HepG2 (cell line): ENCODE data around the gene HHLA2. TPM values are rescaled to one million over a fixed set of nuclear protein-coding genes. Genes with fewer than 3 reads are reported as not detected.

Experiments
- ATAC-seq: fragments of 200-7000 bp; cut with Tn5 transposase; 3 replicates; pipeline ENCODE4 v1.9.1; 2020; ENCODE audit warnings: mild to moderate bottlenecking, moderate library complexity
- BruUV-seq: library from RNA; stranded (reverse); fragments of 400-500 nt; replicated peaks from 2 replicates; lab custom pipeline; 2021; lab: Mats Ljungman, UMichigan
- CTCF ChIA-PET: fragments of 300-600 bp; formaldehyde crosslinking; extraction: SDS; loops from one replicate; lab custom pipeline; 2021; ENCODE audit warnings: low total read pairs, inconsistent platforms, low intra/inter-chr PET ratio; lab: Yijun Ruan, JAX
- POLR2A ChIA-PET: fragments of 350-600 bp; sonication (Branson Sonifier 250); formaldehyde crosslinking; loops from one replicate; lab custom pipeline; 2020; ENCODE audit warnings: antibody characterized with exemption, inconsistent platforms; lab: Yijun Ruan, JAX
- DNase-seq: peaks from one replicate; pipeline ENCODE4 v3.0.0-alpha.2; 2015; ENCODE audit warnings: low spot score
- FAIRE-seq: peaks from 3 replicates; lab custom pipeline; 2011; peaks lifted over from hg19 to GRCh38; lab: Jason Lieb, UNC
- H2AFZ ChIP-seq: one replicate; pipeline ENCODE4 v1.6.1; 2011; ENCODE audit warnings: low read length, inconsistent platforms
- H3K27ac ChIP-seq: fragments of 300-600 bp; 3 replicates; pipeline ENCODE4 v1.8.0; 2011; ENCODE audit warnings: mixed run types, mild to moderate bottlenecking, mixed read lengths, low read length, inconsistent platforms; ENCODE audit not compliant: insufficient read depth; ENCODE audit errors: extremely low read length
- H3K27me3 ChIP-seq, 2 experiments: fragments of 200-600 bp in 1 of 2; 2 replicates in 1 of 2; 3 replicates in 1 of 2; pipeline versions ENCODE4 v1.6.0 to v1.8.0; 2011; ENCODE audit warnings: low read length in 2 of 2, mild to moderate bottlenecking in 2 of 2, moderate library complexity in 2 of 2, inconsistent platforms in 1 of 2; ENCODE audit not compliant: insufficient read depth in 2 of 2, control insufficient read depth in 1 of 2
- H3K36me3 ChIP-seq, 2 experiments: fragments of 200-600 bp in 1 of 2; replicated peaks in 1 of 2; 2 replicates in 1 of 2; 3 replicates in 1 of 2; pipeline versions ENCODE4 v1.5.1 to v1.8.0; 2011; ENCODE audit warnings: low read length in 2 of 2, inconsistent platforms in 1 of 2; ENCODE audit not compliant: insufficient read depth in 2 of 2, control insufficient read depth in 1 of 2
- H3K4me1 ChIP-seq: 2 replicates; pipeline ENCODE4 v1.5.1; 2012; ENCODE audit warnings: low read length, inconsistent platforms; ENCODE audit not compliant: insufficient read depth
- H3K4me2 ChIP-seq: 2 replicates; pipeline ENCODE4 v1.6.0; 2011; ENCODE audit warnings: low read depth, low read length, inconsistent platforms
- H3K4me3 ChIP-seq, 3 experiments: fragments of 200-600 bp in 1 of 3; sonication (generic), shearing (Covaris generic) in 1 of 3; replicated peaks in 1 of 3; 2 replicates each; pipeline ENCODE4 v1.5.1; 2011 to 2016; ENCODE audit warnings: low read length in 3 of 3, inconsistent platforms in 2 of 3, low read depth in 2 of 3, mild to moderate bottlenecking in 2 of 3, control low read depth in 1 of 3, mixed read lengths in 1 of 3; ENCODE audit not compliant: insufficient read depth in 1 of 3
- H3K79me2 ChIP-seq: one replicate; pipeline ENCODE4 v1.6.1; 2011; ENCODE audit warnings: low read length, inconsistent platforms; ENCODE audit not compliant: insufficient read depth
- H3K9ac ChIP-seq: 2 replicates; pipeline ENCODE4 v1.6.0; 2011; ENCODE audit warnings: mild to moderate bottlenecking, low read depth, low read length, inconsistent platforms; ENCODE audit not compliant: insufficient read depth
- H3K9me3 ChIP-seq: 2 replicates; pipeline ENCODE4 v1.5.1; 2012; ENCODE audit warnings: mild to moderate bottlenecking, low read length
- H4K20me1 ChIP-seq: 2 replicates; pipeline ENCODE4 v1.6.0; 2011; ENCODE audit warnings: inconsistent platforms, mild to moderate bottlenecking, low read length, moderate library complexity; ENCODE audit not compliant: insufficient read depth
- NFYB ChIP-seq: sonication (generic); formaldehyde crosslinking; IDR thresholded peaks from 2 replicates; pipeline ENCODE4 v1.4.0; 2020; ENCODE audit warnings: missing genetic modification reagents
- THAP8 ChIP-seq: sonication (generic); formaldehyde crosslinking; IDR thresholded peaks from 2 replicates; pipeline ENCODE4 v1.5.1; 2020; ENCODE audit warnings: missing genetic modification reagents, mild to moderate bottlenecking, borderline replicate concordance
- ZBTB14 ChIP-seq: sonication (generic); formaldehyde crosslinking; IDR thresholded peaks from 2 replicates; pipeline ENCODE4 v1.4.0; 2020; ENCODE audit warnings: missing genetic modification reagents
- ZNF430 ChIP-seq: sonication (generic); formaldehyde crosslinking; IDR thresholded peaks from 2 replicates; pipeline ENCODE4 v1.9.0; 2021; ENCODE audit warnings: mild to moderate bottlenecking, missing genetic modification reagents
- ZSCAN30 ChIP-seq: sonication (generic); formaldehyde crosslinking; IDR thresholded peaks from 2 replicates; pipeline ENCODE4 v1.5.0; 2020; ENCODE audit warnings: mild to moderate bottlenecking, missing genetic modification reagents
- ZSCAN5A ChIP-seq: sonication (generic); formaldehyde crosslinking; IDR thresholded peaks from 2 replicates; pipeline ENCODE4 v1.8.0; 2022; ENCODE audit warnings: mild to moderate bottlenecking, missing genetic modification reagents, borderline replicate concordance
- WGBS: methylation state at CpG from one replicate; pipeline ENCODE4 v1.1.6; 2017; ENCODE audit warnings: low lambda C conversion rate; 5-methylcytosine and 5-hydroxymethylcytosine counted together
- in situ Hi-C: cut with HindIII; loops from 2 replicates; pipeline ENCODE4 v1.10.0; 2017; ENCODE audit warnings: low pct_unique_long_range_greater_than_20kb; ENCODE audit not compliant: extremely low pct_ligation_motif_present
- intact Hi-C: fragments of 100-400 bp; cut with micrococcal nuclease; formaldehyde crosslinking; loops from one replicate; pipeline ENCODE4 v1.10.0; 2022; ENCODE audit not compliant: unreplicated experiment
- polyA plus RNA-seq, 8 experiments: library from polyadenylated mRNA; depleted of rRNA in 3 of 8; stranded (reverse) in 7 of 8; unstranded in 1 of 8; fragments of >200 nt; fragmentation: Illumina TruSeq in 4 of 8; extraction: Trizol in 4 of 8; gene quantifications; 2 replicates each; pipeline versions ENCODE4 v1.2.1 to v1.2.3, GENCODE V29; 2011 to 2016; ENCODE audit warnings: low read depth in 4 of 8, missing spikeins in 1 of 8, mixed read lengths in 1 of 8; ENCODE audit not compliant: insufficient read depth in 1 of 8
- total RNA-seq, 5 experiments: library from RNA; depleted of rRNA; stranded (reverse); fragments of >200 nt; fragmentation: Illumina TruSeq; extraction: Trizol; gene quantifications; 2 replicates each; pipeline ENCODE4 v1.2.3, GENCODE V29; 2016; ENCODE audit warnings: low read depth in 1 of 5
- TF ChIP-seq, protein P1 (sequence below): sonication (generic); formaldehyde crosslinking; IDR thresholded peaks from 2 replicates; pipeline ENCODE4 v1.5.1; 2020; ENCODE audit warnings: mild to moderate bottlenecking, missing genetic modification reagents, borderline replicate concordance
- TF ChIP-seq, protein P2 (sequence below), 2 experiments: sonication (generic) in 1 of 2; formaldehyde crosslinking in 1 of 2; IDR thresholded peaks; 2 replicates each; pipeline versions ENCODE4 v1.5.1 to v1.6.1; 2011 to 2020; ENCODE audit warnings: borderline replicate concordance in 1 of 2, low read depth in 1 of 2, low read length in 1 of 2, mild to moderate bottlenecking in 1 of 2, missing genetic modification reagents in 1 of 2, moderate library complexity in 1 of 2
- TF ChIP-seq, protein P3 (sequence below): sonication (generic); formaldehyde crosslinking; IDR thresholded peaks from 2 replicates; pipeline ENCODE4 v1.4.0; 2020; ENCODE audit warnings: mild to moderate bottlenecking, missing genetic modification reagents
- TF ChIP-seq, protein P4 (sequence below): IDR thresholded peaks from 2 replicates; pipeline ENCODE4 v1.6.1; 2016; ENCODE audit warnings: low read depth, borderline replicate concordance

HHLA2 gene
- total and polyA plus RNA-seq, 2 of the 13 experiments (the other 11 are each of a cell fraction or from before 2014, with no cell fraction given), result not detected

- CTCF ChIA-PET, result no interaction called here
- no peak for FAIRE-seq
- H3K79me2 ChIP-seq, result no peaks in the 10 kb centered on the region
- no TSS peak for BruUV-seq
- no peak overlapping the region for H3K27ac ChIP-seq
- no peak overlapping the region for H3K4me2 ChIP-seq
- no peaks in the 10 kb centered on the region for H3K9me3 ChIP-seq
- no peaks in the 10 kb centered on the region for H3K4me1 ChIP-seq
- in situ Hi-C loops, result no loop called here
- TF ChIP-seq, protein P1, sequence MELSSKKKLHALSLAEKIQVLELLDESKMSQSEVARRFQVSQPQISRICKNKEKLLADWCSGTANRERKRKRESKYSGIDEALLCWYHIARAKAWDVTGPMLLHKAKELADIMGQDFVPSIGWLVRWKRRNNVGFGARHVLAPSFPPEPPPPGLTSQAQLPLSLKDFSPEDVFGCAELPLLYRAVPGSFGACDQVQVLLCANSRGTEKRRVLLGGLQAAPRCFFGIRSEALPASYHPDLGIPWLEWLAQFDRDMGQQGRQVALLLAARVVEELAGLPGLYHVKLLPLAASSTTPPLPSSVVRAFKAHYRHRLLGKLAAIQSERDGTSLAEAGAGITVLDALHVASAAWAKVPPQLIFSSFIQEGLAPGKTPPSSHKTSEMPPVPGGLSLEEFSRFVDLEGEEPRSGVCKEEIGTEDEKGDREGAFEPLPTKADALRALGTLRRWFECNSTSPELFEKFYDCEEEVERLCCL (CRISPR knock-in tag), result no peak
- no peak for TF ChIP-seq ZBTB14
- TF ChIP-seq NFYB (CRISPR knock-in tag), result no peak
- TF ChIP-seq, protein P2, sequence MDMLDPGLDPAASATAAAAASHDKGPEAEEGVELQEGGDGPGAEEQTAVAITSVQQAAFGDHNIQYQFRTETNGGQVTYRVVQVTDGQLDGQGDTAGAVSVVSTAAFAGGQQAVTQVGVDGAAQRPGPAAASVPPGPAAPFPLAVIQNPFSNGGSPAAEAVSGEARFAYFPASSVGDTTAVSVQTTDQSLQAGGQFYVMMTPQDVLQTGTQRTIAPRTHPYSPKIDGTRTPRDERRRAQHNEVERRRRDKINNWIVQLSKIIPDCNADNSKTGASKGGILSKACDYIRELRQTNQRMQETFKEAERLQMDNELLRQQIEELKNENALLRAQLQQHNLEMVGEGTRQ (IDR thresholded peaks at IDR 0.05; ENCODE audit: low read depth, low read length), result no peak
- TF ChIP-seq, protein P2 (CRISPR knock-in tag; IDR thresholded peaks at IDR 0.05; ENCODE audit: borderline replicate concordance), result no peak
- TF ChIP-seq ZSCAN30 (CRISPR knock-in tag), result no peak
- no peak for TF ChIP-seq ZNF430 (CRISPR knock-in tag)
- TF ChIP-seq THAP8, result no peak
- TF ChIP-seq, protein P3, sequence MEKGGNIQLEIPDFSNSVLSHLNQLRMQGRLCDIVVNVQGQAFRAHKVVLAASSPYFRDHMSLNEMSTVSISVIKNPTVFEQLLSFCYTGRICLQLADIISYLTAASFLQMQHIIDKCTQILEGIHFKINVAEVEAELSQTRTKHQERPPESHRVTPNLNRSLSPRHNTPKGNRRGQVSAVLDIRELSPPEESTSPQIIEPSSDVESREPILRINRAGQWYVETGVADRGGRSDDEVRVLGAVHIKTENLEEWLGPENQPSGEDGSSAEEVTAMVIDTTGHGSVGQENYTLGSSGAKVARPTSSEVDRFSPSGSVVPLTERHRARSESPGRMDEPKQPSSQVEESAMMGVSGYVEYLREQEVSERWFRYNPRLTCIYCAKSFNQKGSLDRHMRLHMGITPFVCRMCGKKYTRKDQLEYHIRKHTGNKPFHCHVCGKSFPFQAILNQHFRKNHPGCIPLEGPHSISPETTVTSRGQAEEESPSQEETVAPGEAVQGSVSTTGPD (CRISPR knock-in tag), result no peak
- no peak for TF ChIP-seq ZSCAN5A (CRISPR knock-in tag)
- TF ChIP-seq, protein P4, sequence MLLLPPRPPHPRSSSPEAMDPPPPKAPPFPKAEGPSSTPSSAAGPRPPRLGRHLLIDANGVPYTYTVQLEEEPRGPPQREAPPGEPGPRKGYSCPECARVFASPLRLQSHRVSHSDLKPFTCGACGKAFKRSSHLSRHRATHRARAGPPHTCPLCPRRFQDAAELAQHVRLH (CRISPR knock-in tag), result no peak
- no peak overlapping the region for H3K9ac ChIP-seq
- no peak for DNase-seq
- POLR2A ChIA-PET, result no interaction called here
- WGBS, result 10% methylated on average over 6 of the region's 6 CpGs
- H3K36me3 ChIP-seq, result no peaks in the 10 kb centered on the region
- no peak overlapping the region for H2AFZ ChIP-seq
- intact Hi-C loops, result no loop called here
- H4K20me1 ChIP-seq, result no peaks in the 10 kb centered on the region
- H3K27me3 ChIP-seq, result no peaks in the 10 kb centered on the region; a peak in 1 of 5 replicates
- no peak for ATAC-seq
- H3K4me3 ChIP-seq, result no peak overlapping the region
These were observed 49.3 kb downstream of the HHLA2 start for GRCh38 chr3:108345492-108346205.
